ENCODE results near the gene ENDOD1. TPM values are rescaled to one million over a fixed set of nuclear protein-coding genes. Genes with fewer than 3 reads are reported as not detected.

Gene ENDOD1
- total RNA-seq, 1 experiment from 2014 or later = 0.87 TPM

DNA sequence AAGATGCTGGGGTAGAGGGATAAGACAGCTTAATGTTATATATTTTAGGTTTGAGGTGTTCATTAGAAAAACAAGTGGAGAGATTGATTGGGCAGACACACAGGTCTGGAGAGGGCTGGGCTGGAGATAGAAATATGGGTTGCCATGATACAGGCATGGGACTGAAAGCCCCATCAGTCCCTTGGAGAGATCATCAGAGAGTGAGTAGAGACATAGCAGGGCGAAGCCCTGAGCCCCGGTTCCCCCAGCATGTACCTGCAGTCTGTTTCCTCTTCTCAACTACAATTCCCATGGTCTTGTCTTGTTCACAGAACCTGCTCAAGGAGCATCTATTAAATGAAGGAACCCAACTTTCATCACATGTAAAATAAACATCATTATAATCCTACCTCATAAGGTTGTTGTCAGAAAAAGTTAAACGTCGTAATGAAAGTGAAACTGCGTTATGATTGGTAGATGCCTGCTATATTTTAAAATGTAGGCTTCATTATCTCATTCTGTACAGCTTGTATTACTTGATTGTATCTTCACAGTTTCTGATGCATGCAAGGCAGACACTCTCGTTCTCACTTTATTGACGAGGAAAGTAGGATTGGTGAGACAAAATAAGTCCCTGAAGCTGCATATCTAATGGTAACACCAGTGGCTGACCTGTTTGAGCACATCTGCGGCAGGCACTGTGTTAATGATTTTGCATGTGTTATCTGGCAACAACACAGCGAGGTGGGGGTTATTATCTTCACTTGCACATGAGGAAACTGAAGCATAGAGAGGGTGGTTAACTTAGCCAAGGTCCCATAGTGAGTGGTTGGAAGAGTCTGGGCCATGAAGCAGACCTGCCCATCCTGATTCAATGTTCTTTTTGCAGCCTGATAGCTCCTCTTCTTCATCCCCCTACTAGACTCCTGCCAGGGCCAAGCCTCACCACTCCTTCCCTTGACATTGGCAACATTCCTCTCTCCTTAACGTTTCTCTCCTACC is 63.5 kb downstream of the ENDOD1 start:
- no peaks in the 10 kb centered on the region for H3K79me2 ChIP-seq (ENCODE audit: insufficient read depth, low read length)
- no peak overlapping the region for H2BK12ac ChIP-seq (ENCODE audit: insufficient read length, low read depth, low read length)
- no peak overlapping the region for H4K91ac ChIP-seq (ENCODE audit: insufficient read length, low read depth, low read length)
- H2AFZ ChIP-seq (ENCODE audit: low read length) = no peak overlapping the region
- no peak for DNase-seq
- peaks cover 16% of the 10 kb centered on the region for H3K23me2 ChIP-seq (ENCODE audit: insufficient read length, low read depth, low read length, poor library complexity, severe bottlenecking)
- Mint-ChIP-seq H3K36me3 (ENCODE audit: insufficient read depth in 1 of 3, low read depth in 3 of 3) (peaks cover 2 to 11% (median 4%) of the 10 kb centered on the region in 3 experiments; a peak in 5 of 7 replicates), H3K27ac (no peak overlapping the region), H3K4me3 (no peak overlapping the region), H3K9me3 (peaks cover 3 to 4% of the 10 kb centered on the region in 2 experiments), H3K27me3 (ENCODE audit: low read depth) (peaks cover 35% of the 10 kb centered on the region), H3K4me1 (peaks cover 17 to 18% of the 10 kb centered on the region in 2 experiments)
- H3K4me1 ChIP-seq (ENCODE audit: insufficient read depth, low read length) = no peaks in the 10 kb centered on the region
- H2BK20ac ChIP-seq (ENCODE audit: low read depth, low read length, poor library complexity, severe bottlenecking) = no peak overlapping the region
- no peak overlapping the region for H3K9ac ChIP-seq (ENCODE audit: extremely low read depth, insufficient read length, low read length)
- H4K20me1 ChIP-seq (ENCODE audit: control insufficient read depth, insufficient read depth, insufficient read length) = no peaks in the 10 kb centered on the region
- no peak overlapping the region for H3K27ac ChIP-seq (ENCODE audit: insufficient read length, low read depth, low read length)
- no peak overlapping the region for H2AK5ac ChIP-seq (ENCODE audit: insufficient read length, low read length)
- H3K4ac ChIP-seq (ENCODE audit: low read depth, low read length) = no peak overlapping the region
- no peaks in the 10 kb centered on the region for H3K9me3 ChIP-seq (ENCODE audit: control insufficient read depth, low read depth, low read length)
- H3K18ac ChIP-seq (ENCODE audit: insufficient read length, low read depth, low read length) = no peak overlapping the region
- H2BK5ac ChIP-seq (ENCODE audit: insufficient read length, low read length) = no peak overlapping the region
- no peak overlapping the region for H3K56ac ChIP-seq (ENCODE audit: insufficient read length, low read depth, low read length)
- H3K79me1 ChIP-seq (ENCODE audit: insufficient read depth, low read depth, low read length, poor library complexity, severe bottlenecking) = no peaks in the 10 kb centered on the region
- TF ChIP-seq, protein P1, sequence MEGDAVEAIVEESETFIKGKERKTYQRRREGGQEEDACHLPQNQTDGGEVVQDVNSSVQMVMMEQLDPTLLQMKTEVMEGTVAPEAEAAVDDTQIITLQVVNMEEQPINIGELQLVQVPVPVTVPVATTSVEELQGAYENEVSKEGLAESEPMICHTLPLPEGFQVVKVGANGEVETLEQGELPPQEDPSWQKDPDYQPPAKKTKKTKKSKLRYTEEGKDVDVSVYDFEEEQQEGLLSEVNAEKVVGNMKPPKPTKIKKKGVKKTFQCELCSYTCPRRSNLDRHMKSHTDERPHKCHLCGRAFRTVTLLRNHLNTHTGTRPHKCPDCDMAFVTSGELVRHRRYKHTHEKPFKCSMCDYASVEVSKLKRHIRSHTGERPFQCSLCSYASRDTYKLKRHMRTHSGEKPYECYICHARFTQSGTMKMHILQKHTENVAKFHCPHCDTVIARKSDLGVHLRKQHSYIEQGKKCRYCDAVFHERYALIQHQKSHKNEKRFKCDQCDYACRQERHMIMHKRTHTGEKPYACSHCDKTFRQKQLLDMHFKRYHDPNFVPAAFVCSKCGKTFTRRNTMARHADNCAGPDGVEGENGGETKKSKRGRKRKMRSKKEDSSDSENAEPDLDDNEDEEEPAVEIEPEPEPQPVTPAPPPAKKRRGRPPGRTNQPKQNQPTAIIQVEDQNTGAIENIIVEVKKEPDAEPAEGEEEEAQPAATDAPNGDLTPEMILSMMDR (conservative IDR thresholded peaks at IDR 0.05) = no peak
- H4K8ac ChIP-seq (replicated peaks; ENCODE audit: insufficient read length, low read depth, low read length) = no peak overlapping the region
- no peak overlapping the region for H3K23ac ChIP-seq (ENCODE audit: insufficient read length, low read depth, low read length)
- no peak overlapping the region for H3T11ph ChIP-seq (ENCODE audit: low read length)
- no peak overlapping the region for H4K5ac ChIP-seq (ENCODE audit: insufficient read length, low read depth, low read length)
- H3K27me3 ChIP-seq (ENCODE audit: insufficient read depth, low read length) = peaks cover 18% of the 10 kb centered on the region
- no peak overlapping the region for H2BK120ac ChIP-seq (ENCODE audit: low read depth, low read length, poor library complexity, severe bottlenecking)
- no peak overlapping the region for H2BK15ac ChIP-seq (ENCODE audit: low read depth, low read length)
- H3K14ac ChIP-seq (ENCODE audit: insufficient read depth, low read length) = no peak overlapping the region
- no peak overlapping the region for H3K4me2 ChIP-seq (ENCODE audit: insufficient read depth, insufficient read length, low read length)
- no CpG with 5 or more reads among the region's 10 CpGs for WGBS (ENCODE audit: extremely low coverage, insufficient read length, low lambda C conversion rate)

All from H9 (cell line).